ENCODE data around the gene PTK7. TPM values are rescaled to one million over a fixed set of nuclear protein-coding genes. Genes with fewer than 3 reads are reported as not detected.

PTK7 gene
- total RNA-seq, 1 donor from 2014 or later: 196 TPM

DNA sequence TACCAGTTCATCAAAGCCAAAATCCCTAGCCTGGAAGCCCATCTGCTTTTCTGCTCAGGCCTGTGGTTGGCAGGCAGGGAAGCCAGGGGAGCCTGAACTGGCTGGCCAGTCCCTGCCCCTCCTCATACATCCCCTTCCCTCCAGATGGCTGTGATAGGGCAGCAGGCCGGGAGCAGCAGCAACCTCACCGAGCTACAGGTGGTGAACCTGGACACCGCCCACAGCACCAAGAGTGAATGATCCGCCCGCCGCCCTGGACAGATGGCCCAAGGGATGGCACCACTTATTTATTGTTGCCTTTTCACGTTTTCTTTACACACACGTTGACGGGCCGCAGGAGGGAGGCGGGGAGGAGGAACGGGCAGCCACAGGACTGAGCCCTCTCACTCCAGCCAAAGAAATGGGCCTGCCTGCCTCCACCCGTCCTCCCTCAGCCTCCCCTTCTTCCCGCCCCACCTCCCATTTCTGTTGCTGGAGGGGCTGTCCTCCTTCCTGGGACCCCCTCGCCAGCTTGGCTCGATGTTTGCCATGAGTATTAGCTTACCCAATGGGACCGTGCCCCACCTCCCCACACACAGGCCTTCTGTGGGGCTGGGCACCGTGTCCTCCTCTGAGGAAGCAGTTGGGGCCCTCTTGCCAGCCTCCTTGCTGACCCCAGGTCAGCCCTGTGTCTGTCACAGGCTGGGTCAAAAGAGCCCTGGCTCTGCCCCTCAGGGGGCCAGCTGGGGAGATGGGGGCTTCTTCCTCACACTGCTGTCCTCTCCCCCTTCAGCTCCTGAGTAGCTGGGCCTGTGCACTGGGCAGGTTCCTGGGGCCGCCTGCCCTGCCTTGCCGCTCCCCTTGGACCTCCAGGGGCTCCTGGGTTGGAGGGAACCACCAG lies 103.1 kb downstream of the PTK7 start:
- DNase-seq (ENCODE audit: low spot score): no peak

DNA sequence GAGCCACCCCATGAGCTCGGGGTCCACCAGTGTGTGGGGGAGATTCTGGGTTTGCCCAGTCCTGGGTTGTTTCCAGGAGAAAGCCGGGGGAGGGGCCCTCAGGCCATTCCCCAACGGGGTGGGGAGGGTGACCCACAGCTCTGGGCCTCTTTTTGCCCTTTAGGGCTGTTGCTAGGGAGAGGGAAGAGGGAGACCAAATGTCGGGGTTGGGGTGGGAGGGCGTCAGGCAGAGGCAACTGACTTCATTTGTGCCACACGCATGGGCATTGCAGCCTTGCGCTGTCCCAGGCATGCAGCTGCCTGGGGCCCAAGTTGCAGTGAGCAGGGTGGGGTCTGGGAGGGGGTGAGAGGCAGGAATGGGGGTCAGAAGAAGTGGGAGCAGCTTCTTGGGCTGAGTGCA lies 103.9 kb downstream of the PTK7 start:
- DNase-seq (ENCODE audit: low spot score): no peak

DNA sequence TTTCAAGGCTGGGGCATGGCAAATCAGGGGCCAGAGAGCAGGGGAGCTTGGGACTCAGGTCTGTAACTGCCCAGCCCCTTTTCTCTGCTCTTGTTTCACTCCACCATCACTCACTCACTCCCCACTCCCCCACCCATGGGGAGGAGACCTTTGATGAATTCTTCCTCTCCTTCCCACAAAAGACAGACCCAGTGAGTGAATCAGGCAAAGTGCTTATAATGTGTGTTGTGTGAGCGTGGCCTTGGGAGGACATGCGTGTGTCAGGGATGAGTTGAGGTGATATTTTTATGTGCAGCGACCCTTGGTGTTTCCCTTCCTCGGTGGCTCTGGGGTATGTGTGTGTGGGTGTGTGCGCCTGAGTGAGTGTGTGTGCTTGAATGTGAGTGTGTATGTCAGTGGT lies 104.9 kb downstream of the PTK7 start:
- no peak for DNase-seq (ENCODE audit: low spot score)

DNA sequence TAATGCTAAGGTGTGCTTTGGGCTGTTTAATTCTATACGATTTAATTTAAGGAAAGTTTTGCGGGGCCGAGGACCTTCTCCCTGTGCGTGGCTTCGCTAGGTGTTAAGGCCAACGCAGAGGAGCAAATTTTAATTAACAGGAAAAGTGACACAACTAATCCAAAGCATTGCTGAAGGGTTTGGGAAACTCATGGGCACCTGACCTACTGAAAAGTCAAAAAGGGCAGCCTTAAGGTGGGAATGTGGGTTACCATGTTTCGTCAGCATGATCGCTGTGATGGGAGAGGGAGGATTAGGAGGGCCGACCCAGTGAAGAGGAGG lies 105.5 kb downstream of the PTK7 start:
- no peak for DNase-seq (ENCODE audit: low spot score)

DNA sequence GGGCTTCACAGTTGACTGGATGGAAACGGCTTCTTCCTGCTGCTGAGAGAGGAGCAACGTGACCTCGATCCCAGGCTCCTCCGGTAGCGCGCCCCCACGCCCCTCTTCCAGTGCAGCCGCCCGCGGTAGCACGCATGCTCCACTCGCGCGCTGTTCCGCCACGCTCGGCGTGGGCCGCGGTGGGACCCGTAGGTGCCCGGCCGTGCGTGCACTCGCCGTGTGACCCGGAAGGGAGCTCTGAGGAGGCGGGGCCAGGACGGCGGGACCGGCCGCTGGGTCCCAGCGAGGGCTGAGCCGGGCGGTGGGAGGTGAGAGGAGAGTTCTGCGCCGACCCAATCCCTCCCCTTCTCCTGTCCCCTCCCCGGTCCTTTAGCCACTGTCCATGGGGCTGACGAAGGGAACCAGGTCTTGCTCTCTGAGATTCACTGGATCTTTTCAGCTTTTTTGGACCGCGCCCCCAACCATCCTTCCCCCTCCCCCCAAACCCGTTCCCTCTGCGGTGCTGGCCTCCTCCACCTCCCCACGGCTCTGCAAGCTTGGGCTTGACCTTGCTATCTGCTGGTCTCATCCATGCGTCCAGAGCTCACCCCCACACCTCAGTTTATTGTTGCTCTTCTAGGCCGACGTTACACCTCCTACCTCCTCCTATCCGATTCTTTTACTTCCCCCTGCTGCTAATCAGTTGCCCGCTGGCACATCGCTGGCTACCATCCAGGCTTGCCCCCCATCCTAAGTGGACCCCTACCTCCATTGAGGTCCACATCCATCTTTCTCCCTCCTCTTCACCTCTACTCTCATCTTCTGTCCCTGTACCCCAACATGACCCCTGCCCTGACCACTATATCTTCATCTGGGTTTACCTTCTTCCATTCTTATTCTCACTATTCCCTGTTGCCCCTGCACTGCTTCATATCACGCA lies 106.1 kb downstream of the PTK7 start, which contains the start of gene CUL9:
Gene CUL9, plus strand, starts transcription at position 255 of the 919 bp plus-strand sequence. CDS start 2,115 bp downstream, outside the sequence.
- DNase-seq (ENCODE audit: low spot score): peak; percentile 84

DNA sequence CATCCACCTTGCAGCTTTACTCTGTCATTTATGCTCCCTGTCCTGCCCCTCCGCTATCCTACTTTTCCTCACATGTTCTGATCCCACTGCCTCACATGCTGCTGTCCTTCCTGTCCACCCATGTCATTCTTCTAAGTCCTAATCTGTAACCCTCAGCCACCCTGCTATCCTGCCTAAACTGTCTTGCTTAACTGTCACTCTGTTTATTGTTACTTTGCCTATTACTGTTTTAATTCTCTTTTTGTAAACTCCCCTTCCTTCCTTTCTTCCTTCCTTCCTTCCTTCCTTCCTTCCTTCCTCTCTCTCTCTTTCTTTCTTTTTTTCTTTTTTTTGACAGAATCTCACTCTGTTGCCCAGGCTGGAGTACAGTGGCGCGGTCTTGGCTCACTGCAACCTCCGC lies 107.3 kb downstream of the PTK7 start:
- no peak for DNase-seq (ENCODE audit: low spot score)

DNA sequence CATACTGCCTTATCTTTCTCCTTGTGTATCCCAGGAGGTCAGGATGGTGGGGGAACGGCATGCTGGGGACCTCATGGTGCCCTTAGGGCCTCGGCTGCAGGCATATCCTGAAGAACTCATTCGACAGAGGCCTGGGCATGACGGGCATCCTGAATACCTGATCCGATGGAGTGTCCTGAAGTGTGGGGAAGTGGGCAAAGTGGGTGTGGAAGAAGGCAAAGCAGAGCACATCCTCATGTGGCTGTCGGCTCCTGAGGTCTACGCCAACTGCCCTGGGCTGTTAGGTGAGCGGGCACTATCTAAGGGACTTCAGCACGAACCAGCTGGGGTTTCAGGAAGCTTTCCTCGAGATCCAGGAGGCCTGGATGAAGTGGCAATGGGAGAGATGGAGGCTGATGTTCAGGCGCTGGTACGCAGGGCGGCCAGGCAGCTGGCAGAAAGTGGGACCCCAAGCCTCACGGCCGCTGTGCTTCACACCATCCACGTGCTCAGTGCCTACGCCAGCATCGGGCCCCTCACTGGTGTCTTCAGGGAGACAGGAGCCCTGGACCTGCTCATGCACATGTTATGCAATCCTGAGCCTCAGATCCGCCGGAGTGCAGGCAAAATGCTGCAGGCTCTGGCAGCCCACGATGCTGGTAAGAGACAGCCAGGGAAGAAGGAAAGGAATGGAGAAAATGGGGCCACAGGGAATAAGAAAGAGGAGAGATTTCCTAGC lies 108.3 kb downstream of the PTK7 start:
- no peak for DNase-seq (ENCODE audit: low spot score)

DNA sequence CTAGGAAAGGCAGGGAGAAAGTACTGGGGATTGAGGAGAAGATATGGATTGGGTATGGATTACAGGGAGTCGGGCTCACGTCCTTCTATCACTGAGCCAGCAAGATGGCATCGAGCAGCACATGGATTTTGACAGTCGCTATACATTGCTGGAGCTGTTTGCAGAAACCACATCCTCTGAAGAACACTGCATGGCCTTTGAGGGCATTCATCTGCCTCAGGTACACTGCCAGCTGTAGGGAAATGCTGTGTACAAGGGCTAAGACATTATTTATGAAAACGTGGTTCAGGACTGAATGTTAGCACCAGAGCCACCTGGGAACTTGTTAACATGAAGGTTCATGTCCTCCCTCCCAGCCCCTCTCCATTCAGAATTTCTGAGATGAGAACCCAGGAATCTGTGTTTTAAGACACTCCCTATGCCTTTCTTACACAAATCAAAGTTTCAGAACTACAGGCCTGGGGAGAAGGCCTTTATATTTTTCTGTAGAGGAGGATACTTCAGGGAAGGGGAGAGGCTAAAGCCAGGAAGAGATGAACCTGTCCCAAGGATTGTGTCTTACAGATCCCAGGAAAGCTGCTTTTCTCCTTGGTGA lies 109.4 kb downstream of the PTK7 start:
- DNase-seq (ENCODE audit: low spot score): no peak

DNA sequence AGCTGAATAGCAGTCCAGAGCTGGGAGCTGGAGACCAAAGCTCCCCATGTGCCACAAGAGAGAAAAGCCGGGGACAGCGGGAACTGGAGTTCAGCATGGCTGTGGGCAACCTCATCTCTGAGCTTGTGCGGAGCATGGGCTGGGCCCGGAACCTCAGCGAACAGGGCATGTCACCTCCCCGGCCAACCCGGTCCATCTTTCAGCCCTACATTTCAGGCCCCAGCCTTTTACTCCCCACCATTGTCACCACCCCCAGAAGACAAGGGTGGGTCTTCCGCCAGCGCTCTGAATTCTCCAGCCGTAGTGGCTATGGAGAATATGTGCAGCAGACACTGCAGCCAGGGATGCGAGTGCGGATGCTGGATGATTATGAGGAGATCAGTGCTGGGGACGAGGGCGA lies 109.9 kb downstream of the PTK7 start:
- DNase-seq (ENCODE audit: low spot score): no peak

DNA sequence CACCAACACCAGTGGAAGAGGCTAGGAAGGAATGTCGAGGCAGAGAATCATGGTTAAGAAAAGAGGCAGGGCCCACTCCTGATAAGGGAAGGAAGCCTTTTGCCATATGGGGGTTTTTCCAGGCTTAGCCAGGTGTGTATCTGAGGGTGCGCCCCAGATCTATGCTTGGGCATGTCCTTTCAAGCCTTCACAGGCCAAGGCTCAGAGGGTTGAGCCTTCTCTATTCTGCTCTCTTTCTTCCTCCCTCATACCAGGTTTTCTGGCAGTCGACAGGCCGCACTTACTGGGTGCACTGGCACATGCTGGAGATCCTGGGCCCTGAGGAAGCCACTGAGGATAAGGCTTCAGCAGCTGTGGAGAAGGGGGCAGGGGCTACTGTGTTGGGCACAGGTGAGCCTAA lies 110.6 kb downstream of the PTK7 start:
- DNase-seq (ENCODE audit: low spot score): no peak

DNA sequence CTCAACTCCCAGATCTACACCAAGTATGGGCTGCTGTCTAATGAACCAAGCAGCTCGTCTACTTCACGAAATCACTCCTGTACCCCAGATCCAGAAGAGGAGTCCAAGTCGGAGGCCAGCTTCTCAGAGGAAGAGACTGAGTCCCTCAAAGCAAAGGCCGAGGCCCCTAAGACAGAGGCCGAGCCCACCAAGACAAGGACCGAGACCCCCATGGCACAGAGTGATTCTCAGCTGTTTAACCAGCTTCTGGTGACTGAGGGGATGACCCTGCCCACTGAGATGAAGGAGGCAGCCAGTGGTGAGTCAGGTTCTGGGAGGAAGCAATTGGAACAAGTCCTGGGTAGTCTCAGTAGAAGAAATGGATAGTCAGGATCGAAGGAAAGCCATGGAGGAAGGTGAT lies 111.7 kb downstream of the PTK7 start:
- DNase-seq (ENCODE audit: low spot score): no peak

DNA sequence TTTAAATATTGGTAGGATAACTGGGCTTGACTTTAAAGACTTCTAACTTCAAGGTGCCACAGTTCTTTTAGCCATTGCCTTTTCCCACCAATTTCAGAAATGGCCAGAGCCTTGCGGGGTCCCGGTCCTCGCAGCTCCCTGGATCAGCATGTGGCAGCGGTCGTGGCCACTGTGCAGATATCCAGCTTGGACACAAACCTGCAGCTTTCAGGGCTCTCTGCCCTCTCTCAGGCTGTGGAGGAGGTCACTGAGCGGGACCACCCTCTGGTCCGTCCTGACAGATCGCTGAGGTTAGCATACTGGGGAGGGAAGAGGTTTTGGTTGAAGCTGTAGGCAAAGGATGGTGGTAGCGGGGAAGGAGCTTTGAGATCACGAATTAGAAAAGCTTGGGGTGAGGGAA lies 112.3 kb downstream of the PTK7 start:
- DNase-seq (ENCODE audit: low spot score): no peak

DNA sequence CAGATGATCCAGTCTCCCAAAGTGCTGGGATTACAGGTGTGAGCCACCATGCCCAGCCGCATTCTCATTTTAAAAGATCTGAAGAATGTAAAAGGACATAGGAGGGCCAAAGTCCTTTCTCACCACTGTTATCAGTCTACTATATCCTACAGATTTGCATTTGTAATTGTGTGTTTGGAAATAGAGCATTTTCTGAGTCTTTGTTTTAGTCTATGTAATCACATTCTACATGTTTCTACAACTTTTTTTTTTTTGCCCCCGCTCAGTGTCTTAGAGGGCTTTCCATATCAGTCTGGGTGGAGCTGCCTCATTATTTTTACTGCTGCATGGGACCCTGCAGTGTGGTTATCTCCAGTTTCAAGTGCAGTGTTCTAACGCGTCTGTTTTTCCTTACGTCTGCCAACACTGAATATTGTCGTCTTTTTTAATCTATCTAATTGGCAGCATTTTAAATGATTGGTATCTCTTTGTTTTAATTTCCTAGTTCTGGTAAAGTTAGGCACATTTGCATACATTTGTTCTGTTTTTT lies 113.7 kb downstream of the PTK7 start:
- peak; percentile 24 for DNase-seq (ENCODE audit: low spot score)

DNA sequence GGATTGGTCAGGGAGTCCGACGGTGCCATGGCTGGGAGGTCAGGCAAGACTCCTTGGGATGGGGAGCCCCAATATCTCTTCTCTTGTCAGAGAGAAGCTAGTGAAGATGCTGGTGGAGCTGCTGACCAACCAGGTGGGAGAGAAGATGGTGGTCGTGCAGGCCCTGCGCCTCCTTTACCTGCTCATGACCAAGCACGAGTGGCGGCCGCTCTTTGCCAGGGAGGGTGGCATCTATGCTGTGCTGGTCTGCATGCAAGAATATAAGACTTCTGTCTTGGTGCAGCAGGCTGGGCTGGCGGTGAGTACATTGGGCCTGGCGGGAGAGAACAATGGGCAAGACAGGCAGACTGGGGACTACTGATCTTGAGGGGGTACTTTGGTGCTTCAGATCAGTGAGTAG lies 116.8 kb downstream of the PTK7 start:
- no peak for DNase-seq (ENCODE audit: low spot score)

DNA sequence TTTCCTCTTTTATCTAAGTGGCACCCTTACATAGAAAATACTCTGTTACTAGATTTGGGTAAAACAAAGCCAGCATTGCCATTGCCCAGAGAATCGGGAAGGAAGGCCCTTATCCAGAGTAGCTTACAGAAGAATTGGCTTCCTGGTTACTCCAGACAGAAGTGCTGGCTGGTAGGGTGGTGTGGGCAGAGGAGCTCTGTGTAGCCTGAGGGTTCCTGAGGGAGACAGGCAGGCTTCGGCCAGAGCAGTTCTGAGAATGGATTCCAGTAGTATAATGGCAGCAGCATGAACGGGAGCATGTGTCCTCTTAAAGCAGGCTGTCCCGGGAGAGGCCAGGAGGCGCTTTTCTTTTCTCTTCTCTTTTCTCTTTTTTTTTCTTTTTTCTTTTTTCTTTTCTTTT lies 117.8 kb downstream of the PTK7 start:
- DNase-seq (ENCODE audit: low spot score): no peak

DNA sequence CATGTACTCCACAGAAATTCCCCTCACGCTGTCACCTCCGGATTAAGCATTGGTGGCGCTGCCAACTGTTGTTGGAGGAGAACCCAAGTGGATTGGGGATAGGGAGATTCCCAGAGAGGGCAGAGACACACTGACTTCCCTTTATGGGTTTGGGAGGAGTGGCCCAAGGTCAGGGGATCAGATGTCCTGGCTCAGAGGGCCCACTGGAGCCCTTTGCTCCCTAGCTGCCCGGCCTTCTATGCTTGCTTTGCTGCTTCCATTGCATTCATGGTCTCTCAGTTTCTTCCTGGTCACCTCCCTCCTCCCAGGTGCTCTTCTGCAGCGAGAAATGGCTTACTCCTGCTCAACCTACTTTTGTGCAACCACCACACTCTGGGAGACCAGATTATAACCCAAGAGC lies 120.2 kb downstream of the PTK7 start:
- no peak for DNase-seq (ENCODE audit: low spot score)

DNA sequence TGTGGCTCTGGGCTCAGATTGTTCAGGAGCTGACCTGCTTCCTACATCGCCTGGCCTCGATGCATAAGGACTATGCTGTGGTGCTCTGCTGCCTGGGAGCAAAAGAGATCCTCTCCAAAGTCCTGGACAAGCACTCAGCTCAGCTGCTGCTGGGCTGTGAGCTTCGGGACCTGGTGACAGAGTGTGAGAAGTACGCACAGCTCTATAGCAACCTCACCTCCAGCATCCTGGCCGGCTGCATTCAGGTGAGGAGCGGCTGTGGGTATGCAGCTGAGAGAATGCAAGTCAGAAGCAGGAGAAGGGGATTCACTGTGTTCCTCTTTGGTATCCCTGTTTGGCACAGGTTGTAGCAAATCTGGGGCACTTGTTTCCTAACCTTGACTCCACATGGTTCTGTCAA lies 123.8 kb downstream of the PTK7 start:
- DNase-seq (ENCODE audit: low spot score): no peak

DNA sequence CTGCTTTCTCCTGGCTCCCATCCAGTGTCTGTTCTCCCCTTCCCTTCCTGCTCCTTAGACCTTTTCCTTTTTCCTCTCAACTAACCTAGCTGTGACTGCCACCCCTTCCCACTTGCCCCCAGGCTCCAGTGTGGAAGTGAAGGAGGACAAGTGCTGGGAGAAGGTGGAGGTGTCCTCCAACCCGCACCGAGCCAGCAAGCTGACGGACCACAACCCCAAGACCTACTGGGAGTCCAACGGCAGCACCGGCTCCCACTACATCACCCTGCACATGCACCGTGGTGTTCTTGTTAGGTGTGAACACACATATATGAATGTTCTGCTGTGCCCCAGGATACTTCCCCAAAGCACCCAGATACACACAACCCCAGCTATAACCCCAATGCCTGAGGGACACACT lies 124.4 kb downstream of the PTK7 start:
- no peak for DNase-seq (ENCODE audit: low spot score)

DNA sequence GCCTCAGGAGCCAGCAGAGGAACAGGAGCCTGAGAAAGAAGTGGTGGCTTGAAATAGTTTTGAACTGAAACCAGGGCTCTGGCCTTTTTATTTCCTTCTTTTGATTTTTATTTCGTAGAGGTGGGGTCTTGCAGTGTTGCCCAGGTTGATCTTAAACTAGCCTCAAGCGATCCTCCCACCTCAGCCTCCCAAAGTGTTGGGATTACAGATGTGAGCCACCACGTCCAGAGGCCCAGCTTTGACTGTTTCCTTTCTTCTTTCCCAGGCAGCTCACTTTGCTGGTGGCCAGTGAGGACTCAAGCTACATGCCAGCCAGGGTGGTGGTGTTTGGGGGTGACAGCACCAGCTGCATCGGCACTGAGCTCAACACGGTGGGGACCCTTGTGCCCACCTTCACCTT lies 126.3 kb downstream of the PTK7 start:
- DNase-seq (ENCODE audit: low spot score): no peak

DNA sequence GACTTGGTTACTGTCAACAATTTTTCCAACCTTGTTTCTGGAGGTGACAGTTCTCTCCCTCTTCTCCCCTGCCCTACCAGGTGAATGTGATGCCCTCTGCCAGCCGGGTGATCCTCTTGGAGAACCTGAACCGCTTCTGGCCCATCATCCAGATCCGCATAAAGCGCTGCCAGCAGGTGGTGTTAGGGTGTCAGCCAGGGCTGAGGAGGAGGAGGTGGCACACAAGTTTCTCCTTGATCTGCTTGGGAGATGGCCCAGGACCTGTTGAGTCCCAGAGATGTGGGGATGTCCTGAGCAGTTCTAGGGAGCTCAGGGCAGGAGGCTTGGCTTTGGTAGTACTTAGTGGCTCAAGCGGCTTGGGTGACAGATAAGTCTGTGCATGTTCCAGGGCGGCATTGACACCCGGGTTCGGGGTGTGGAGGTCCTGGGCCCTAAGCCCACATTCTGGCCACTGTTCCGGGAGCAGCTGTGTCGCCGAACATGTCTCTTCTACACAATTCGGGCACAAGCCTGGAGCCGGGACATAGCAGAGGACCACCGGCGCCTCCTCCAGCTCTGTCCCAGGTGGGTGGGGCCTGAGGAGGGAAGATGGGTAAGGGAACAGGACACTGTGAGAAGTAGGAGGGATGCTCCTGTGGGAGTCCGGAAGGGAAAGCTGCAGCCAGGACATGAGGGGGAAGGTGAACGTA lies 127.1 kb downstream of the PTK7 start:
- no peak for DNase-seq (ENCODE audit: low spot score)

DNA sequence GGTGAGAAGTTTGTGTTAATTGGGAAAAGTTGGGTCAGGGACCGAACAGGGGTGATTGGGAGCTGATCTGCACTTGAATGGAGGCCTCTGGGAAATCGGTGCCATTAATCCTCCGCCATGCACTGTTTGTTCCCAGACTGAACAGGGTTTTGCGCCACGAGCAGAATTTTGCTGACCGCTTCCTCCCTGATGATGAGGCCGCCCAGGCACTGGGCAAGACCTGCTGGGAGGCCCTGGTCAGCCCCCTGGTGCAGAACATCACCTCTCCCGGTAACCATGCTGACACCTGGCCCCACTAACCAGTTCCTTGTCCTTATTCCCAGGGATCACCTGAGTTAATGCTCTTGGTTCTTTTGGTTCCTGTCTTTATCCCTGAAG lies 127.6 kb downstream of the PTK7 start:
- no peak for DNase-seq (ENCODE audit: low spot score)
